Mucosa of stomach (tissue), 1 donor: ENCODE results near the gene GRK5.
"Not testable (repeated sequence)": the region's sequence is repeated elsewhere in the genome, so short reads cannot be mapped to it uniquely, and the experiment has no call there.

ENCODE experiments used
- H3K27me3 ChIP-seq: one replicate; pipeline ENCODE4 v1.7.0; 2013; ENCODE audit warnings: mild to moderate bottlenecking, low read length; ENCODE audit not compliant: control insufficient read depth, insufficient read depth
- H3K36me3 ChIP-seq: one replicate; pipeline ENCODE4 v1.7.0; 2013; ENCODE audit warnings: low read length; ENCODE audit not compliant: control insufficient read depth, insufficient read depth
- H3K4me1 ChIP-seq: one replicate; pipeline ENCODE4 v1.7.0; 2013; ENCODE audit warnings: mild to moderate bottlenecking, low read length; ENCODE audit not compliant: control insufficient read depth, insufficient read depth
- H3K4me3 ChIP-seq: one replicate; pipeline ENCODE4 v1.7.0; 2013; ENCODE audit warnings: low read length
- H3K9ac ChIP-seq: one replicate; pipeline ENCODE4 v1.7.0; 2013; ENCODE audit warnings: mild to moderate bottlenecking, low read length, moderate library complexity
- H3K9me3 ChIP-seq: one replicate; pipeline ENCODE4 v1.7.0; 2013; ENCODE audit warnings: mild to moderate bottlenecking, low read length, moderate library complexity; ENCODE audit not compliant: control insufficient read depth
- donor health status: Pancreatic carcinoma.

GRK5 gene

GRCh38 chr10:119427263-119427864 is 220.0 kb downstream of the GRK5 start:
- Histone ChIP-seq H3K27me3 (no peaks in the 10 kb centered on the region), H3K4me1 (no peaks in the 10 kb centered on the region), H3K9me3 (no peaks in the 10 kb centered on the region), H3K9ac (no peak overlapping the region), H3K36me3 (peaks cover 28% of the 10 kb centered on the region), H3K4me3 (no peak overlapping the region)

GRCh38 chr10:119428789-119429188 is 221.4 kb downstream of the GRK5 start:
- H3K4me1 ChIP-seq = no peaks in the 10 kb centered on the region
- no peak overlapping the region for H3K9ac ChIP-seq
- no peaks in the 10 kb centered on the region for H3K9me3 ChIP-seq
- no peak overlapping the region for H3K4me3 ChIP-seq
- peaks cover 21% of the 10 kb centered on the region for H3K36me3 ChIP-seq
- H3K27me3 ChIP-seq = no peaks in the 10 kb centered on the region

- no peaks in the 10 kb centered on the region for H3K27me3 ChIP-seq
- no peak overlapping the region for H3K9ac ChIP-seq
- no peak overlapping the region for H3K4me3 ChIP-seq
- H3K36me3 ChIP-seq = peaks cover 21% of the 10 kb centered on the region
- no peaks in the 10 kb centered on the region for H3K4me1 ChIP-seq
- H3K9me3 ChIP-seq = no peaks in the 10 kb centered on the region
Observed at GRCh38 chr10:119429771-119430170, 222.4 kb downstream of the GRK5 start.

- H3K36me3 ChIP-seq = peaks cover 26% of the 10 kb centered on the region
- no peak overlapping the region for H3K9ac ChIP-seq
- H3K4me1 ChIP-seq = no peaks in the 10 kb centered on the region
- no peaks in the 10 kb centered on the region for H3K9me3 ChIP-seq
- H3K27me3 ChIP-seq = no peaks in the 10 kb centered on the region
- no peak overlapping the region for H3K4me3 ChIP-seq
Observed at GRCh38 chr10:119431034-119431772, 223.8 kb downstream of the GRK5 start.

- H3K9me3 ChIP-seq = no peaks in the 10 kb centered on the region
- H3K4me3 ChIP-seq = no peak overlapping the region
- H3K36me3 ChIP-seq = peaks cover 28% of the 10 kb centered on the region
- H3K27me3 ChIP-seq = no peaks in the 10 kb centered on the region
- no peak overlapping the region for H3K9ac ChIP-seq
- H3K4me1 ChIP-seq = no peaks in the 10 kb centered on the region
Observed at GRCh38 chr10:119431773-119432135, 224.4 kb downstream of the GRK5 start.

- not testable (repeated sequence) for H3K4me3 ChIP-seq, H3K27me3 ChIP-seq, H3K9ac ChIP-seq, H3K4me1 ChIP-seq, H3K9me3 ChIP-seq
- peaks cover 22% of the 10 kb centered on the region for H3K36me3 ChIP-seq
Observed at GRCh38 chr10:119434942-119435341, 227.6 kb downstream of the GRK5 start.

GRCh38 chr10:119438717-119439116 is 231.3 kb downstream of the GRK5 start:
- peaks cover 12% of the 10 kb centered on the region for H3K36me3 ChIP-seq
- no peak overlapping the region for H3K4me3 ChIP-seq
- no peaks in the 10 kb centered on the region for H3K27me3 ChIP-seq
- H3K9me3 ChIP-seq = no peaks in the 10 kb centered on the region
- H3K4me1 ChIP-seq = no peaks in the 10 kb centered on the region
- no peak overlapping the region for H3K9ac ChIP-seq

GRCh38 chr10:119439922-119440321 is 232.6 kb downstream of the GRK5 start:
- H3K9me3 ChIP-seq = no peaks in the 10 kb centered on the region
- H3K4me3 ChIP-seq = no peak overlapping the region
- no peaks in the 10 kb centered on the region for H3K4me1 ChIP-seq
- no peaks in the 10 kb centered on the region for H3K27me3 ChIP-seq
- no peak overlapping the region for H3K9ac ChIP-seq
- peaks cover 12% of the 10 kb centered on the region for H3K36me3 ChIP-seq

- Histone ChIP-seq H3K27me3 (no peaks in the 10 kb centered on the region), H3K4me3 (no peak overlapping the region), H3K4me1 (no peaks in the 10 kb centered on the region), H3K36me3 (peaks cover 7% of the 10 kb centered on the region), H3K9ac (no peak overlapping the region), H3K9me3 (no peaks in the 10 kb centered on the region)
Observed at GRCh38 chr10:119441151-119441821, 233.9 kb downstream of the GRK5 start.

- H3K4me3 ChIP-seq = no peak overlapping the region
- no peaks in the 10 kb centered on the region for H3K4me1 ChIP-seq
- no peak overlapping the region for H3K9ac ChIP-seq
- no peaks in the 10 kb centered on the region for H3K27me3 ChIP-seq
- H3K9me3 ChIP-seq = no peaks in the 10 kb centered on the region
- H3K36me3 ChIP-seq = no peaks in the 10 kb centered on the region
Observed at GRCh38 chr10:119441921-119442757, 234.8 kb downstream of the GRK5 start.

GRCh38 chr10:119442758-119443060 is 235.3 kb downstream of the GRK5 start:
- peaks cover 1% of the 10 kb centered on the region for H3K36me3 ChIP-seq
- H3K9ac ChIP-seq = no peak overlapping the region
- H3K4me1 ChIP-seq = no peaks in the 10 kb centered on the region

GRCh38 chr10:119443441-119443840 is 236.1 kb downstream of the GRK5 start:
- Histone ChIP-seq H3K36me3 (peaks cover 8% of the 10 kb centered on the region), H3K27me3 (no peaks in the 10 kb centered on the region), H3K4me1 (no peaks in the 10 kb centered on the region), H3K9me3 (no peaks in the 10 kb centered on the region), H3K9ac (no peak overlapping the region), H3K4me3 (no peak overlapping the region)

More at GRCh38 chr10:119442758-119443060, 235.3 kb downstream of the GRK5 start:
- no peaks in the 10 kb centered on the region for H3K9me3 ChIP-seq
- H3K4me3 ChIP-seq = no peak overlapping the region
- H3K27me3 ChIP-seq = no peaks in the 10 kb centered on the region
